ENCODE results near the gene SENP6. TPM values are rescaled to one million over a fixed set of nuclear protein-coding genes. Genes with fewer than 3 reads are reported as not detected.
"Not testable (repeated sequence)": the region's sequence is repeated elsewhere in the genome, so short reads cannot be mapped to it uniquely, and the experiment has no call there.

The SENP6 gene
- total RNA-seq, 2 donors from 2014 or later, result 71.5 to 99.5 TPM

DNA sequence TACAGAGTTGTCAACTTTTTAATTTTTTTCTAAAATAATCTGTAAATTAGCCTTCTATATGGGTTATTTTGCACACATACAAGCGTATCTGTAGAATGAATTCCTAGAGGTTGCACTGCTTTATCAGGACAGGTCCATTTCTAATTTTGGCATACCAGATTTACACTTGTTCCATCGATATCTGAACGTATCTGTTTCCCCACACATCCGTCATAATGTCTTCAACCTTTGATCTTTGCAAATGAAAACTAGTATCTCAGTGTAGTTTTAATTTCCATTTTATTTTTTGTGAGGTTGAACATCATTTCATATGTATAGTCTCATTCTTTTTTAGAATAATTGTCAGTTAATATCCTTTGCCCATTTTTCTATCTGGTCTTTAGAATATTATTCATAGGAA is 22.7 kb downstream of the SENP6 start:
- TF ChIP-seq POLR2A (IDR thresholded peaks at IDR 0.05) (no peak), CTCF (IDR thresholded peaks at IDR 0.05) (no peak), POLR2AphosphoS5 (IDR thresholded peaks at IDR 0.05) (no peak)
- WGBS, result 97% methylated on average over 4 of the region's 4 CpGs
- H3K27me3 ChIP-seq (replicated peaks; ENCODE audit: insufficient read depth), result no peaks in the 10 kb centered on the region
- no peaks in the 10 kb centered on the region for H3K9me3 ChIP-seq
- peaks cover 9% of the 10 kb centered on the region for H3K4me1 ChIP-seq (replicated peaks)
- DNase-seq (ENCODE audit: low spot score), result no peak
- H3K4me3 ChIP-seq, result no peak overlapping the region
- intact Hi-C loops (cut with DNase I), result no loop called here
- no peaks in the 10 kb centered on the region for H3K36me3 ChIP-seq
- no peak overlapping the region for H3K27ac ChIP-seq

- no peak overlapping the region for H3K4me3 ChIP-seq
- peaks cover 9% of the 10 kb centered on the region for H3K4me1 ChIP-seq (replicated peaks)
- WGBS, result 82% methylated on average over 7 of the region's 7 CpGs
- intact Hi-C loops (cut with DNase I), result no loop called here
- no peaks in the 10 kb centered on the region for H3K9me3 ChIP-seq
- no peak overlapping the region for H3K27ac ChIP-seq
- H3K27me3 ChIP-seq (replicated peaks; ENCODE audit: insufficient read depth), result no peaks in the 10 kb centered on the region
- no peaks in the 10 kb centered on the region for H3K36me3 ChIP-seq
- no peak for DNase-seq (ENCODE audit: low spot score)
- TF ChIP-seq POLR2AphosphoS5 (IDR thresholded peaks at IDR 0.05), result no peak
- no peak for TF ChIP-seq CTCF (IDR thresholded peaks at IDR 0.05)
- no peak for TF ChIP-seq POLR2A (IDR thresholded peaks at IDR 0.05)
These were observed 23.3 kb downstream of the SENP6 start for GRCh38 chr6:75624988-75625387.

DNA sequence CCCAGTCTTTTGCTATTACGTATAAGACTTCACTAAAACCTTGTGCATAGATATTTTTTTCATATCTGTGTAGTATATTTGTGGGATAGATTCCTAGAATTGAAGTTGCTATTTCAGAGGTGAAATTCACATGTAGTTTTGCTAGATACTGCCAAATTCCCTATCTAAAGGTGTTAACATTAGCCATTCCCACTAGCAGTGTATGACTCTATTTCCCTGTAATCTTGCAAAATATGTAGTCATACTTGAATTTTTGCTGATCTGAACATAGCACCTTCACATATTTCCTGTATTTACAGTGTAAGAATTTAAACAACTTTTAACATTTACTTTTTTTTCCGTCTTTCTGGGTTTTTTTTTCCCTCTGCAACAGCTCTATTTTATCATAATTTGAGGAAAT is 24.9 kb downstream of the SENP6 start:
- intact Hi-C loops (cut with DNase I), result no loop called here
- H3K4me1 ChIP-seq (replicated peaks), result no peaks in the 10 kb centered on the region
- H3K36me3 ChIP-seq, result no peaks in the 10 kb centered on the region
- no peak overlapping the region for H3K4me3 ChIP-seq
- H3K27me3 ChIP-seq (replicated peaks; ENCODE audit: insufficient read depth), result no peaks in the 10 kb centered on the region
- no peak overlapping the region for H3K27ac ChIP-seq
- 96% methylated on average over 2 of the region's 2 CpGs for WGBS
- DNase-seq (ENCODE audit: low spot score), result no peak
- no peaks in the 10 kb centered on the region for H3K9me3 ChIP-seq
- TF ChIP-seq POLR2AphosphoS5 (IDR thresholded peaks at IDR 0.05) (no peak), CTCF (IDR thresholded peaks at IDR 0.05) (no peak), POLR2A (IDR thresholded peaks at IDR 0.05) (no peak)

- H3K27ac ChIP-seq; DNase-seq (ENCODE audit: low spot score); H3K4me1 ChIP-seq (replicated peaks); H3K36me3 ChIP-seq; intact Hi-C loops (cut with DNase I); H3K9me3 ChIP-seq; H3K27me3 ChIP-seq (replicated peaks; ENCODE audit: insufficient read depth); H3K4me3 ChIP-seq: not testable (repeated sequence)
- 94% methylated on average over 9 of the region's 9 CpGs for WGBS
These were observed 26.0 kb downstream of the SENP6 start for GRCh38 chr6:75627708-75628107.

DNA sequence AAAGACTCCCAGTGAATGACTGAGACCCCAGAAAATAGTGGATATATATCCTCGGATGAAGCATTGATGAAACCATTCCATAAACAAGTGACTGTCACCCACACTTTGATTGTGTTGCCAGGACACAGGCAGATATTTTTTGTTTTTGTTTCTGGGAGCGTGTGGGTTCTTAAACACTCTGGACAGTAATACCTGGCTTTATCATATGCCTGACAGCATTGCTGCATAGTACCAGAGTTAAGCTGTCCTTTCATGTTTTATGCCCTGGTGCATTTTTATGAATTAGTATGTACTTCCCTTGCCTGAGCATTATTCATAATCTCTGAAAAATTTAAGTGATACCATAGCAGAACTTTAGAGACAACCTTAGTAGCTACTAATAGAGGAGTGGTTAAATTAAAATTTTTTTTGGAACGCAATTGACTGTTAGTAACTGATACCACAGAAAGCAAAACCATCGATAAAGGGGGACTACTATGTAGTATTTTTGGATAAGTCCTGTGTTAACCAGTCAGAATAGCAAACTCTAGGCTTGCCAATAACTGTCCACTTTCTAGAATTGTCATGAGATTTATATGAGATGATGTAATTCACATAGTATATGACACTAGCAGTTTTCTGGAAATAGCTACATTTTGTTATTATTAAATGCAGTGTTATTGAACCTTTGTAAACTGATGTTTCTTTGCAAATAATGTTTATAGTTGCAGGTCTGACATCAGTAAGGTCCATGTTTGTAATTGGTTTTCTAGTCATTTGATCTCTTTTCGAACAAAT is 30.4 kb downstream of the SENP6 start:
- WGBS, result 90% methylated on average over 5 of the region's 5 CpGs
- intact Hi-C loops (cut with DNase I), result no loop called here
- H3K36me3 ChIP-seq, result no peaks in the 10 kb centered on the region
- H3K4me1 ChIP-seq (replicated peaks), result no peaks in the 10 kb centered on the region
- DNase-seq (ENCODE audit: low spot score), result no peak
- H3K4me3 ChIP-seq, result no peak overlapping the region
- no peak overlapping the region for H3K27ac ChIP-seq
- no peaks in the 10 kb centered on the region for H3K9me3 ChIP-seq
- no peaks in the 10 kb centered on the region for H3K27me3 ChIP-seq (replicated peaks; ENCODE audit: insufficient read depth)
- no peak for TF ChIP-seq POLR2AphosphoS5 (IDR thresholded peaks at IDR 0.05)
- TF ChIP-seq POLR2A (IDR thresholded peaks at IDR 0.05), result no peak
- TF ChIP-seq CTCF (IDR thresholded peaks at IDR 0.05), result no peak

Data from prostate gland (tissue), 2 donors.